ENCODE data around the gene COX8C. TPM values are rescaled to one million over a fixed set of nuclear protein-coding genes. Genes with fewer than 3 reads are reported as not detected.

The COX8C gene, protein sequence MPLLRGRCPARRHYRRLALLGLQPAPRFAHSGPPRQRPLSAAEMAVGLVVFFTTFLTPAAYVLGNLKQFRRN
- not detected for total RNA-seq

DNA sequence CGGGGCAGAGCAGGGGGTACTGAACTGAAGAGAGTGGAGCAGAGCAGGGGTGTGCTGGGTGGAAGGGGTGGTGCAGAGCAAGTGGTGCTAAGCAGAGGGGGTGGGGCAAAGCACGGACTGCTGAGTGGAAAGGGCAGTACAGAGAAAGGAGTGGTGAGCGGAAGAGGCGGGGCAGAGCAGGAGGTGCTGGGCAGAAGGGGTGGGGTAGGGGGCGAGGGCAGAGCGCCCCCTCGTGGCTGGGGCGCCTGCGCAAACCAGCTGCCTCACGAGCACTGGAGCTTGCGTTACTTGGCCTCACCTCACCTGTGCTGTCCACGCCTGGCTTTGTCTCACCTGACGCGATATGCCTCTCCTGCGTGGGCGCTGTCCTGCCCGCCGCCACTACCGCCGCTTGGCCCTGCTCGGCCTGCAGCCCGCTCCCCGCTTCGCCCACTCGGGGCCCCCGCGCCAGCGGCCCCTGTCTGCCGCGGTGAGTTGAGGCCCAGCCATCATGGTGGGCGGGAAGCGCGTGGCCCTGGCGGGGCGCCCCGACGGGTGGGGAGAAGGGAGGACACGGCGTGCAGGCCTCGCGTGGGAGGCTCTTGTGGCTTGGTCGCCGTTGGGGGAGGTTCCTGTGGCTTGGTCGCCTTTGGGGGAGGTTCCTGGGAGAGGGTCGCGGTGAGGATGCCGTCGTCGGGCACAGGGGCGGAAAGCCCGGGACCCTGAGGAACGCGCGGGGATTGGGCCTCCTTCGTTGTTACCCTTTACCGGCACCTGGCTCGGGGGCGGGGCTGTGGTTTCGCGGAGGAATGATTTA is at the start of gene COX8C:
Gene COX8C, plus strand, starts transcription at position 257 of the 796 bp plus-strand sequence. Its CDS starts 87 bp downstream, at position 344.

DNA sequence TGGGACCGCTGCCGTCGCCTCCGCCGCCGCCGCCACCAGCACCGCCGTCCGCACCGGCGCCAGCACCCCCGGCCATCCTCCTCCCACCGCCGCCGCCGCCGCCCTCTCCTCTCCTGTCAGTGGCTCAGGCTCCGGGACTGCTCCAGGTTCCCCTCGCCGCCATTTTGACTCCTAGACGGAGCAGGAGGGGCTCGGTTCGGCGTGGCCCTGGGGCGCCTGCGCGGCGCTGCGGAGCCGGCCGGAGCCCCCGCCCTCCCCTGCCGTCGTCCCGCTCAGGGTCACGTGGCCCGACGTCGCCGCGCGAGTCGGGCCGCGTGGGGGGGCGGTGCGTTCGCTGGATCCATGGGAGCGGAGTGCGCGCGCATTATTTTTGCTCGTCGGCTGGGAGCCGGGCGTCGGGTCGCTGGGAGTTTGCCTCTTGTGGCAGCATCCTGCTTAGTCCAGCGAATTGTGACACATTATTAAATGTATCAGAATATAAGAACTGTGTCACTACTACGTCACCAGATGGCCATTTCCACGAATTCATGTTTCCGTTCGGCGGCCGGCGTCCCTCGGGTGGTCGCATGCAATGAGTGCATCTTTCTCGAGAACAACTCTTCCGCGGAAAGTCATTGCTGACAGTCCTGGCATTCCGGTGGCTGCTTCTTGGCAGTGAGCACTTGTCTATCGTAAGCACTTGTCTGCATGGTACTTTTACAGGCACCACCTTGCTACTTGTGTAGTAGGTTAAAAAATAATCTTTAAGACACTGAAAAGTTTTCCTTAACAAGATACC is 13.9 kb upstream of the COX8C start, which contains the start of gene BTBD7:
Gene BTBD7, minus strand, starts transcription at position 184 of the 778 bp plus-strand sequence. CDS start 36,985 bp downstream, outside the sequence.

Other genes starting within 250 kb of the COX8C start
- 43.8 TPM for gene ITPK1, start 231.3 kb upstream of the COX8C start, total RNA-seq
- 76.4 TPM for gene MOAP1, start 162.3 kb upstream of the COX8C start, total RNA-seq
- 11.0 TPM for gene LYSET, start 161.9 kb upstream of the COX8C start, total RNA-seq
- 13.7 TPM for gene GON7, start 140.1 kb upstream of the COX8C start, total RNA-seq
- gene UBR7, start 139.9 kb upstream of the COX8C start, total RNA-seq, result 44.7 TPM
- 45.7 TPM for gene BTBD7, start 14.1 kb upstream of the COX8C start, total RNA-seq
- gene UNC79, start 83.8 kb downstream of the COX8C start, total RNA-seq, result 13.7 TPM

Data from camera-type eye (tissue), 1 donor.